ENCODE data around the gene ZNF300.
A peak's percentile ranks its signal among the peaks of the same experiment; 100 is the strongest.
"Not testable (repeated sequence)": the region's sequence is repeated elsewhere in the genome, so short reads cannot be mapped to it uniquely, and the experiment has no call there.

Gene ZNF300

DNA sequence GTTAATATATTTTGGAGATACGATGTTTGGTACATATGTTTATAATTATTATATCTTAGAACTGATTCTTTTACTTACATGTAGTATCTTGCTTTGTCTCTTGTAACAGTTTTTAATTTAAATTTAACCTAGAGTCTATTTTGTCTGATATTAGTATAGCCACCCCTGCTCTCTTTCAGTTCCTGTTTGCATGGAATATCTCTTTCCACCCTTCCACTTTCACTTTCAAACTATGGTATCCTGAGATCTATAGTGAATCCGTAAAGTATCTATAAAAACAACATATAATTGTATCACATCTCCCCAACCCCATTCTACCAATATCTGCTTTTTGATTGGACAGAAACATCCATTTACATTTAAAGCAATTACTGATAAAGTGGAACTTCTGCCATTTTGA lies 51.2 kb downstream of the ZNF300 start:
- Histone ChIP-seq H3K79me2 (ENCODE audit: control insufficient read depth, insufficient read depth, low read length) (no peaks in the 10 kb centered on the region), H3K56ac (ENCODE audit: low read length) (no peak overlapping the region), H3K36me3 (ENCODE audit: control insufficient read depth, insufficient read depth, low read length) (no peaks in the 10 kb centered on the region), H3K4me3 (ENCODE audit: low read length) (no peak overlapping the region), H2BK15ac (replicated peaks; ENCODE audit: low read depth) (no peak overlapping the region), H2AK5ac (ENCODE audit: low read length) (no peak overlapping the region), H3K23ac (ENCODE audit: low read length) (no peak overlapping the region), H4K8ac (ENCODE audit: low read depth, low read length) (no peak overlapping the region), H3K4me2 (ENCODE audit: low read length) (no peak overlapping the region), H3K27ac (ENCODE audit: low read depth, low read length) (no peak overlapping the region), H3K79me1 (ENCODE audit: low read length) (no peaks in the 10 kb centered on the region), H3K27me3 (ENCODE audit: insufficient read depth, low read length, poor library complexity) (no peaks in the 10 kb centered on the region), H3K9ac (ENCODE audit: low read length) (no peak overlapping the region), H2BK120ac (ENCODE audit: low read depth, low read length) (no peak overlapping the region), H3K18ac (ENCODE audit: low read length) (no peak overlapping the region), H2BK5ac (ENCODE audit: low read length) (no peak overlapping the region), H3K4me1 (ENCODE audit: control insufficient read depth, low read depth, low read length) (no peaks in the 10 kb centered on the region), H4K5ac (ENCODE audit: low read length) (no peak overlapping the region), H3K4ac (ENCODE audit: low read depth, low read length) (no peak overlapping the region)
- no peak for DNase-seq
- WGBS (ENCODE audit: extremely low coverage, insufficient coverage, low lambda C conversion rate), result no CpG with 5 or more reads among the region's 2 CpGs

DNA sequence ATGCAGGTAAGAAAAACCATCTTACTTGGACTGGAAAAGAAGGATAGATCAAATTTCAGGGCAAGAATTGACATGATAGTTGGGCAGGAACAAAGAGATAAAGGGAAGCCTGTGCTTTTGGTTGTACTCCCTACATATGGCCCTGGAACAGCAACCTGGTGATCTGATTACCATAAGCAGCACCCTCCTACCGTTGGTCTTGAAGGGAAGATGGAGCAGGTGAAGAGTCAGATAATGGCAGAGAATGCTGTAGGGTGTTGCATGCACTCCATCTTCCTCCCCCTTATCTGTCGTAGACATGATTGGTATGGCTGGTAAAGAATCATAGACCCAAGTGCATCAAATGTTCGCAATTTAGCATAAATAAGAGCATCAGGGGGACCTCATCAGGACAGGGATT lies 53.7 kb downstream of the ZNF300 start:
- Histone ChIP-seq H4K5ac (ENCODE audit: low read length) (no peak overlapping the region), H3K27me3 (ENCODE audit: insufficient read depth, low read length, poor library complexity) (no peaks in the 10 kb centered on the region), H2BK120ac (ENCODE audit: low read depth, low read length) (no peak overlapping the region), H3K4me3 (ENCODE audit: low read length) (no peak overlapping the region), H3K79me1 (ENCODE audit: low read length) (no peaks in the 10 kb centered on the region), H3K9ac (ENCODE audit: low read length) (no peak overlapping the region), H2BK5ac (ENCODE audit: low read length) (no peak overlapping the region), H3K79me2 (ENCODE audit: control insufficient read depth, insufficient read depth, low read length) (no peaks in the 10 kb centered on the region), H3K56ac (ENCODE audit: low read length) (no peak overlapping the region), H3K27ac (ENCODE audit: low read depth, low read length) (no peak overlapping the region), H3K4ac (ENCODE audit: low read depth, low read length) (no peak overlapping the region), H2BK15ac (replicated peaks; ENCODE audit: low read depth) (no peak overlapping the region), H3K36me3 (ENCODE audit: control insufficient read depth, insufficient read depth, low read length) (no peaks in the 10 kb centered on the region), H3K4me1 (ENCODE audit: control insufficient read depth, low read depth, low read length) (no peaks in the 10 kb centered on the region), H4K8ac (ENCODE audit: low read depth, low read length) (no peak overlapping the region), H2AK5ac (ENCODE audit: low read length) (no peak overlapping the region), H3K4me2 (ENCODE audit: low read length) (no peak overlapping the region), H3K23ac (ENCODE audit: low read length) (no peak overlapping the region), H3K18ac (ENCODE audit: low read length) (no peak overlapping the region)
- DNase-seq, result no peak
- WGBS (ENCODE audit: extremely low coverage, insufficient coverage, low lambda C conversion rate), result no CpG with 5 or more reads among the region's 3 CpGs

DNA sequence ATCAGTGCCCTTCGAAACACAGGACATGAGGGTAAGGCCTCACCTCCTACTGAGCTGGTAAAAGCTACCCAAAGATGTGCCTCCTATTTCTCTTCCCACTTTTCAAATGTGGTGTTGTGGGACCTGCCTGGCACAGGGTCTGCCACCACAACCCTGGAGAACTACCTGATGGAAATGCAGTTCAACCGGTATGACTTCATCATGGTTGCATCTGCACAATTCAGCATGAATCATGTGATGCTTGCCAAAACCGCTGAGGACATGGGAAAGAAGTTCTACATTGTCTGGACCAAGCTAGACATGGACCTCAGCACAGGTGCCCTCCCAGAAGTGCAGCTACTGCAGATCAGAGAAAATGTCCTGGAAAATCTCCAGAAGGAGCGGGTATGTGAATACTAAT lies 56.5 kb downstream of the ZNF300 start:
- Histone ChIP-seq H3K23ac (ENCODE audit: low read length) (no peak overlapping the region), H3K56ac (ENCODE audit: low read length) (no peak overlapping the region), H3K27ac (ENCODE audit: low read depth, low read length) (no peak overlapping the region), H3K36me3 (ENCODE audit: control insufficient read depth, insufficient read depth, low read length) (no peaks in the 10 kb centered on the region), H3K79me1 (ENCODE audit: low read length) (no peaks in the 10 kb centered on the region), H2BK15ac (replicated peaks; ENCODE audit: low read depth) (no peak overlapping the region), H3K9ac (ENCODE audit: low read length) (no peak overlapping the region), H3K4me3 (ENCODE audit: low read length) (no peak overlapping the region), H3K4me2 (ENCODE audit: low read length) (no peak overlapping the region), H3K4ac (ENCODE audit: low read depth, low read length) (no peak overlapping the region), H3K4me1 (ENCODE audit: control insufficient read depth, low read depth, low read length) (no peaks in the 10 kb centered on the region), H2BK5ac (ENCODE audit: low read length) (no peak overlapping the region), H2BK120ac (ENCODE audit: low read depth, low read length) (no peak overlapping the region), H3K27me3 (ENCODE audit: insufficient read depth, low read length, poor library complexity) (no peaks in the 10 kb centered on the region), H3K18ac (ENCODE audit: low read length) (no peak overlapping the region), H4K5ac (ENCODE audit: low read length) (no peak overlapping the region), H2AK5ac (ENCODE audit: low read length) (no peak overlapping the region), H3K79me2 (ENCODE audit: control insufficient read depth, insufficient read depth, low read length) (no peaks in the 10 kb centered on the region), H4K8ac (ENCODE audit: low read depth, low read length) (no peak overlapping the region)
- no CpG with 5 or more reads among the region's 4 CpGs for WGBS (ENCODE audit: extremely low coverage, insufficient coverage, low lambda C conversion rate)
- no peak for DNase-seq

DNA sequence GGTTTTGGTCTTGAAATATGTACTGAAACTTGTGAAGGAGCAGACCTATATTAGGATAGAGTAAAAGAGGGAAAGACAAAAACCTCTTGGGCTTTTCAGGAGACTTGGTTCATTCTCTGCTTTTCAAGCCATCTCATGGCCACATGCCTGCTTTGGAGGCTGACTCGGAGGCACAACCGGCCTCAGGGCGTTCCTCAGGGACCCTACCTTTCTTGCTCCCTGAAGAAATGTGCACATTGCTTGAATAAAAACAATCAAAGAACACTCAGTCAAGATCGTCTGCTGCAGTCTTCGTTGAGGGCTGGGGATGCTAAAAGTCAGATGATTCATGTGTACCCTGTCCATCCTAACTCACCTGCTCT lies 57.5 kb downstream of the ZNF300 start:
- Histone ChIP-seq H3K79me1 (ENCODE audit: low read length) (no peaks in the 10 kb centered on the region), H3K56ac (ENCODE audit: low read length) (no peak overlapping the region), H4K8ac (ENCODE audit: low read depth, low read length) (no peak overlapping the region), H3K27ac (ENCODE audit: low read depth, low read length) (no peak overlapping the region), H3K4me3 (ENCODE audit: low read length) (no peak overlapping the region), H2AK5ac (ENCODE audit: low read length) (no peak overlapping the region), H2BK15ac (replicated peaks; ENCODE audit: low read depth) (no peak overlapping the region), H3K9ac (ENCODE audit: low read length) (no peak overlapping the region), H3K79me2 (ENCODE audit: control insufficient read depth, insufficient read depth, low read length) (no peaks in the 10 kb centered on the region), H2BK5ac (ENCODE audit: low read length) (no peak overlapping the region), H3K18ac (ENCODE audit: low read length) (no peak overlapping the region), H3K4me1 (ENCODE audit: control insufficient read depth, low read depth, low read length) (no peaks in the 10 kb centered on the region), H4K5ac (ENCODE audit: low read length) (no peak overlapping the region), H3K4me2 (ENCODE audit: low read length) (no peak overlapping the region), H3K4ac (ENCODE audit: low read depth, low read length) (no peak overlapping the region), H3K27me3 (ENCODE audit: insufficient read depth, low read length, poor library complexity) (no peaks in the 10 kb centered on the region), H3K23ac (ENCODE audit: low read length) (no peak overlapping the region), H3K36me3 (ENCODE audit: control insufficient read depth, insufficient read depth, low read length) (no peaks in the 10 kb centered on the region), H2BK120ac (ENCODE audit: low read depth, low read length) (no peak overlapping the region)
- no peak for DNase-seq
- WGBS (ENCODE audit: extremely low coverage, insufficient coverage, low lambda C conversion rate), result no CpG with 5 or more reads among the region's 5 CpGs

DNA sequence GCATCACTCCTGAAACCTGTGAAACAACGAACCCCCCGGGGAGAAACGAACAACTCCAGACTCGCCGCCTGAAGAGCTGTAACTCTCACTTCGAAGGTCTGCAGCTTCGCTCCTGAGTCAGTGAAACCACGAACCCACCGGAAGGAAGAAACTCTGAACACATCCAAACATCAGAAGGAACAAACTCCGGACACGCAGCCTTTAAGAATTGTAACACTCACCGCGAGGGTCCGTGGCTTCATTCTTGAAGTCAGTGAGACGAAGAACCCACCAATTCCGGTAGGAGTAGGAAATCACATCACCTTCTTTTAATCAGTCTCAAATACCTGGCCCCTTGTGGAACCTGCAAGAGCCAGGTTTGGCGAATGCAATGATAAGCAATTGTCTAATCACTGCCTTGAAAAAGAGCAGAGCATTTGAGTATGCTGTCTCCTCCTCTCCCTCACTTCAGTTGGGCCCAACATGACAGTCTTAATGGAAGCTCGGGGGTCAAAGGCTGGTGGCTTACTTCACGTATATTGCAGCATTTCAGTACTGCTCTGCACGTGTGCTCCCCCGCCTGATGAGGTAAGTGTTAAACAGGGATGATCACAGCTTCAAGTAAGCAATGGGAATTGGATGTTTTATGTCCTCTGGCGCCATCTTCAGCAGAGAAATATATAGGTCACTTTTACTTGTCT lies 58.0 kb downstream of the ZNF300 start:
- no peaks in the 10 kb centered on the region for H3K79me1 ChIP-seq (ENCODE audit: low read length)
- H4K8ac ChIP-seq (ENCODE audit: low read depth, low read length), result no peak overlapping the region
- H3K4me1 ChIP-seq (ENCODE audit: control insufficient read depth, low read depth, low read length), result no peaks in the 10 kb centered on the region
- no peaks in the 10 kb centered on the region for H3K36me3 ChIP-seq (ENCODE audit: control insufficient read depth, insufficient read depth, low read length)
- peak; percentile 95 for DNase-seq
- H4K5ac ChIP-seq (ENCODE audit: low read length), result no peak overlapping the region
- WGBS (ENCODE audit: extremely low coverage, insufficient coverage, low lambda C conversion rate), result no CpG with 5 or more reads among the region's 22 CpGs
- no peak overlapping the region for H3K23ac ChIP-seq (ENCODE audit: low read length)
- no peak overlapping the region for H2BK5ac ChIP-seq (ENCODE audit: low read length)
- H3K4me2 ChIP-seq (ENCODE audit: low read length), result no peak overlapping the region
- H3K9ac ChIP-seq (ENCODE audit: low read length), result no peak overlapping the region
- H2BK120ac ChIP-seq (ENCODE audit: low read depth, low read length), result no peak overlapping the region
- H3K27me3 ChIP-seq (ENCODE audit: insufficient read depth, low read length, poor library complexity), result no peaks in the 10 kb centered on the region
- no peak overlapping the region for H3K4ac ChIP-seq (ENCODE audit: low read depth, low read length)
- H3K56ac ChIP-seq (ENCODE audit: low read length), result no peak overlapping the region
- H2BK15ac ChIP-seq (replicated peaks; ENCODE audit: low read depth), result no peak overlapping the region
- no peaks in the 10 kb centered on the region for H3K79me2 ChIP-seq (ENCODE audit: control insufficient read depth, insufficient read depth, low read length)
- no peak overlapping the region for H3K4me3 ChIP-seq (ENCODE audit: low read length)
- H2AK5ac ChIP-seq (ENCODE audit: low read length), result no peak overlapping the region
- H3K18ac ChIP-seq (ENCODE audit: low read length), result no peak overlapping the region
- H3K27ac ChIP-seq (ENCODE audit: low read depth, low read length), result no peak overlapping the region

DNA sequence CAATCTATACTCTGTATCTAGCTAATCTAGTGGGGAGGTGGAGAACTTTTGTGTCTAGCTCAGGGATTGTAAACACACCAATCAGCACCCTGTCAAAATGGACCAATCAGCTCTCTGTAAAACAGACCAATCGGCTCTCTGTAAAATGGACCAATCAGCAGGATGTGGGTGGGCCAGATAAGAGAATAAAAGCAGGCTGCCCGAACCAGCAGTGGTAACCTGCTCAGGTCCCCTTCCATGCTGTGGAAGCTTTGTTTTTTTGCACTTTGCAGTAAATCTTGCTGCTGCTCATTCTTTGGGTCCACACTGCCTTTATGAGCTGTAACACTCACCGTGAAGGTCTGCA lies 58.5 kb downstream of the ZNF300 start, which contains the start of gene IRGM:
IRGM (plus strand) TSS at position 214 of the 346 bp plus-strand sequence. CDS start 1,603 bp downstream, outside the sequence.
- not testable (repeated sequence) for H3K18ac ChIP-seq (ENCODE audit: low read length); H3K36me3 ChIP-seq (ENCODE audit: control insufficient read depth, insufficient read depth, low read length)
- no CpG with 5 or more reads among the region's 3 CpGs for WGBS (ENCODE audit: extremely low coverage, insufficient coverage, low lambda C conversion rate)

More for the DNA sequence above, 58.5 kb downstream of the ZNF300 start, which contains the start of gene IRGM:
- not testable (repeated sequence) for H3K4me1 ChIP-seq (ENCODE audit: control insufficient read depth, low read depth, low read length); H3K56ac ChIP-seq (ENCODE audit: low read length); H4K8ac ChIP-seq (ENCODE audit: low read depth, low read length); H3K4ac ChIP-seq (ENCODE audit: low read depth, low read length); H2BK5ac ChIP-seq (ENCODE audit: low read length); H3K23ac ChIP-seq (ENCODE audit: low read length); H3K27me3 ChIP-seq (ENCODE audit: insufficient read depth, low read length, poor library complexity); H3K27ac ChIP-seq (ENCODE audit: low read depth, low read length); H3K4me2 ChIP-seq (ENCODE audit: low read length); H2BK15ac ChIP-seq (replicated peaks; ENCODE audit: low read depth); H3K79me2 ChIP-seq (ENCODE audit: control insufficient read depth, insufficient read depth, low read length); H2BK120ac ChIP-seq (ENCODE audit: low read depth, low read length); H4K5ac ChIP-seq (ENCODE audit: low read length); H3K9ac ChIP-seq (ENCODE audit: low read length); H3K79me1 ChIP-seq (ENCODE audit: low read length); H3K4me3 ChIP-seq (ENCODE audit: low read length); H2AK5ac ChIP-seq (ENCODE audit: low read length); DNase-seq

Measured in mesendoderm (in vitro differentiated cells).